IMR-90 (cell line): ENCODE results near the gene GMPR. TPM values are rescaled to one million over a fixed set of nuclear protein-coding genes. Genes with fewer than 3 reads are reported as not detected.

Experiments
- ATAC-seq: fragments of 200-7000 bp; cut with Tn5 transposase; 2 replicates; pipeline ENCODE4 v1.9.1; 2020; ENCODE audit warnings: low read depth, mild to moderate bottlenecking, moderate library complexity
- BruUV-seq: library from RNA; stranded (reverse); fragments of 400-500 nt; replicated peaks from 2 replicates; lab custom pipeline; 2021; lab: Mats Ljungman, UMichigan
- CTCF ChIA-PET: fragments of 300-600 bp; formaldehyde crosslinking; extraction: SDS; loops from one replicate; lab custom pipeline; 2021; ENCODE audit warnings: antibody characterized with exemption; lab: Yijun Ruan, JAX
- POLR2A ChIA-PET: fragments of 300-600 bp; sonication (Branson Sonifier 250); formaldehyde crosslinking; loops from one replicate; lab custom pipeline; 2022; ENCODE audit warnings: antibody characterized with exemption; ENCODE audit not compliant: unreplicated experiment; lab: Charles Lee
- DNase-seq: peaks from one replicate; pipeline ENCODE4 v3.0.0; 2013
- H2AFZ ChIP-seq: replicated peaks from 2 replicates; pipeline ENCODE3; 2013; ENCODE audit warnings: low read length, mild to moderate bottlenecking; ENCODE audit not compliant: poor library complexity
- H2AK5ac ChIP-seq: 2 replicates; pipeline ENCODE4 v1.6.1; 2013; ENCODE audit warnings: low read depth, low read length, inconsistent platforms
- H2AK9ac ChIP-seq: replicated peaks from 2 replicates; pipeline ENCODE3; 2013; ENCODE audit warnings: mild to moderate bottlenecking, low read depth, low read length, moderate library complexity; ENCODE audit not compliant: poor library complexity
- H2BK120ac ChIP-seq: 2 replicates; pipeline ENCODE4 v1.6.1; 2013; ENCODE audit warnings: low read depth, low read length, inconsistent platforms
- H2BK15ac ChIP-seq: 3 replicates; pipeline ENCODE4 v1.6.1; 2013; ENCODE audit warnings: low read depth, low read length, inconsistent platforms
- H2BK20ac ChIP-seq: 2 replicates; pipeline ENCODE4 v1.6.1; 2013; ENCODE audit warnings: low read depth, mild to moderate bottlenecking, inconsistent platforms, low read length, moderate library complexity
- H2BK5ac ChIP-seq: 2 replicates; pipeline ENCODE4 v1.6.1; 2013; ENCODE audit warnings: mild to moderate bottlenecking, low read depth, low read length, inconsistent platforms; ENCODE audit not compliant: poor library complexity, severe bottlenecking
- H3K14ac ChIP-seq: replicated peaks from 2 replicates; pipeline ENCODE4 v1.6.1; 2013; ENCODE audit warnings: low read depth, low read length, inconsistent platforms
- H3K18ac ChIP-seq: 2 replicates; pipeline ENCODE4 v1.6.1; 2013; ENCODE audit warnings: low read depth, low read length, control low read depth
- H3K23ac ChIP-seq: 2 replicates; pipeline ENCODE4 v1.6.1; 2013; ENCODE audit warnings: low read depth, low read length, inconsistent platforms
- H3K27ac ChIP-seq: 2 replicates; pipeline ENCODE4 v1.5.1; 2013; ENCODE audit warnings: mild to moderate bottlenecking, control low read depth, low read length; ENCODE audit not compliant: insufficient read depth
- H3K27me3 ChIP-seq: 2 replicates; pipeline ENCODE4 v1.6.1; 2013; ENCODE audit warnings: low read length; ENCODE audit not compliant: control insufficient read depth, insufficient read depth
- H3K36me3 ChIP-seq: 2 replicates; pipeline ENCODE4 v1.6.1; 2013; ENCODE audit warnings: low read length, mixed read lengths; ENCODE audit not compliant: control insufficient read depth, insufficient read depth
- H3K4ac ChIP-seq: 2 replicates; pipeline ENCODE4 v1.6.1; 2013; ENCODE audit warnings: low read depth, low read length, inconsistent platforms
- H3K4me1 ChIP-seq: 2 replicates; pipeline ENCODE4 v1.6.1; 2013; ENCODE audit warnings: low read length, mixed read lengths; ENCODE audit not compliant: control insufficient read depth, insufficient read depth
- H3K4me2 ChIP-seq: 2 replicates; pipeline ENCODE4 v1.6.1; 2013; ENCODE audit warnings: low read depth, mild to moderate bottlenecking, control low read depth, low read length, moderate library complexity
- H3K4me3 ChIP-seq: 2 replicates; pipeline ENCODE4 v1.5.1; 2013; ENCODE audit warnings: low read depth, mild to moderate bottlenecking, control low read depth, low read length, moderate library complexity; ENCODE audit not compliant: insufficient read depth
- H3K56ac ChIP-seq: 2 replicates; pipeline ENCODE4 v1.6.1; 2013; ENCODE audit warnings: low read length, inconsistent platforms; ENCODE audit not compliant: insufficient read depth; ENCODE audit errors: extremely low read depth
- H3K79me1 ChIP-seq, 2 experiments: 2 replicates each; pipeline ENCODE4 v1.6.1; 2013; ENCODE audit warnings: low read length in 2 of 2, inconsistent platforms in 1 of 2, low read depth in 1 of 2
- H3K9ac ChIP-seq: 2 replicates; pipeline ENCODE4 v1.6.1; 2013; ENCODE audit warnings: low read depth, low read length, control low read depth
- H3K9me1 ChIP-seq: 2 replicates; pipeline ENCODE4 v1.6.1; 2013; ENCODE audit warnings: low read length, inconsistent platforms; ENCODE audit not compliant: insufficient read depth
- H3K9me3 ChIP-seq: 2 replicates; pipeline ENCODE4 v1.6.1; 2013; ENCODE audit warnings: low read length; ENCODE audit not compliant: control insufficient read depth, insufficient read depth
- H4K20me1 ChIP-seq: 2 replicates; pipeline ENCODE4 v1.6.1; 2013; ENCODE audit warnings: low read length, inconsistent platforms; ENCODE audit not compliant: insufficient read depth
- H4K5ac ChIP-seq: 2 replicates; pipeline ENCODE4 v1.6.1; 2013; ENCODE audit warnings: mild to moderate bottlenecking, low read depth, low read length, control low read depth
- H4K8ac ChIP-seq, 2 experiments: 2 replicates each; pipeline ENCODE4 v1.6.1; 2013; ENCODE audit warnings: low read depth in 2 of 2, low read length in 2 of 2, control low read depth in 1 of 2, inconsistent platforms in 1 of 2
- H4K91ac ChIP-seq: 2 replicates; pipeline ENCODE4 v1.6.1; 2013; ENCODE audit warnings: low read depth, low read length, inconsistent platforms; ENCODE audit not compliant: insufficient read depth
- BHLHE40 ChIP-seq: fragments of 150-350 bp; IDR thresholded peaks from 2 replicates; pipeline ENCODE4 v1.6.1; 2016; ENCODE audit warnings: mild to moderate bottlenecking, low read depth, low read length
- CHD1 ChIP-seq: IDR thresholded peaks from 2 replicates; pipeline ENCODE4 v1.6.1; 2012; ENCODE audit warnings: low read depth, low read length, improper control_type of control experiment
- FOS ChIP-seq: fragments of 150-350 bp; IDR thresholded peaks from 2 replicates; pipeline ENCODE4 v1.6.1; 2016; ENCODE audit warnings: low read depth, low read length
- MAFK ChIP-seq: IDR thresholded peaks from 2 replicates; pipeline ENCODE4 v1.6.1; 2012; ENCODE audit warnings: low read depth, low read length, improper control_type of control experiment
- MAZ ChIP-seq: IDR thresholded peaks from 2 replicates; pipeline ENCODE4 v1.6.1; 2012; ENCODE audit warnings: low read depth, mild to moderate bottlenecking, low read length, improper control_type of control experiment, moderate library complexity, borderline replicate concordance
- MXI1 ChIP-seq: IDR thresholded peaks from 2 replicates; pipeline ENCODE4 v1.6.1; 2012; ENCODE audit warnings: low read depth, mild to moderate bottlenecking, low read length, moderate library complexity, borderline replicate concordance
- NFE2L2 ChIP-seq: fragments of 150-350 bp; IDR thresholded peaks from 2 replicates; pipeline ENCODE4 v1.6.1; 2016; ENCODE audit warnings: low read depth, mild to moderate bottlenecking, low read length
- POLR2A ChIP-seq: IDR thresholded peaks from 2 replicates; pipeline ENCODE4 v1.6.1; 2012; ENCODE audit warnings: mild to moderate bottlenecking, low read depth, low read length
- RAD21 ChIP-seq: IDR thresholded peaks from 2 replicates; pipeline ENCODE4 v1.6.1; 2012; ENCODE audit warnings: low read length, improper control_type of control experiment
- RCOR1 ChIP-seq: IDR thresholded peaks from 2 replicates; pipeline ENCODE4 v1.6.1; 2012; ENCODE audit warnings: mild to moderate bottlenecking, low read length, improper control_type of control experiment; ENCODE audit not compliant: insufficient replicate concordance
- SMC3 ChIP-seq: fragments of 150-350 bp; IDR thresholded peaks from 2 replicates; pipeline ENCODE4 v1.6.1; 2016; ENCODE audit warnings: low read depth, mild to moderate bottlenecking, antibody characterized with exemption, low read length, moderate library complexity
- WGBS, 2 experiments: methylation state at CpG; one replicate each; pipeline versions ENCODE4 v1.1.5 to v1.1.7; 2013; ENCODE audit warnings: missing lambda C conversion rate in 2 of 2; ENCODE audit not compliant: insufficient read length in 1 of 2; ENCODE audit errors: extremely low coverage in 2 of 2; 5-methylcytosine and 5-hydroxymethylcytosine counted together
- dilution Hi-C: fragments of 300-500 bp; cut with HindIII; formaldehyde crosslinking; loops from one replicate; pipeline ENCODE4 v1.14.3; 2018; ENCODE audit warnings: low sequenced_read_pairs; ENCODE audit not compliant: unreplicated experiment
- in situ Hi-C: fragments of 300-500 bp; cut with MboI; formaldehyde crosslinking; loops from 3 replicates; pipeline ENCODE4 v1.14.3; 2019; ENCODE audit warnings: low sequenced_read_pairs, inconsistent platforms, mixed read lengths
- intact Hi-C: fragments of 100-400 bp; cut with micrococcal nuclease; formaldehyde crosslinking; loops from 2 replicates; pipeline ENCODE4 v1.10.0; 2022
- polyA plus RNA-seq, 3 experiments: library from polyadenylated mRNA; depleted of rRNA; stranded (reverse); fragments of >200 nt; gene quantifications; 2 replicates each; pipeline ENCODE4 v1.2.3, GENCODE V29; 2012; ENCODE audit warnings: low replicate concordance in 1 of 3
- total RNA-seq: library from RNA; depleted of rRNA; stranded (reverse); fragments of >200 nt; gene quantifications from 2 replicates; pipeline ENCODE4 v1.2.3, GENCODE V29; 2012
- TF ChIP-seq, protein P1 (sequence below): conservative IDR thresholded peaks from 2 replicates; pipeline ENCODE4 v1.5.1; 2012; ENCODE audit warnings: mild to moderate bottlenecking, low read depth, low read length, improper control_type of control experiment
- TF ChIP-seq, protein P2 (sequence below): fragments of 150-350 bp; IDR thresholded peaks from 2 replicates; pipeline ENCODE4 v1.6.1; 2017; ENCODE audit warnings: mild to moderate bottlenecking, antibody characterized with exemption, low read length, low read depth
- TF ChIP-seq, protein P3 (sequence below): fragments of 150-350 bp; IDR thresholded peaks from 2 replicates; pipeline ENCODE4 v1.6.1; 2016; ENCODE audit warnings: low read depth, mild to moderate bottlenecking, low read length, moderate library complexity, borderline replicate concordance

Gene GMPR
- total and polyA plus RNA-seq, 2 of the 4 experiments (the other 2 are of a cell fraction) = 6.3 to 8.6 TPM

DNA sequence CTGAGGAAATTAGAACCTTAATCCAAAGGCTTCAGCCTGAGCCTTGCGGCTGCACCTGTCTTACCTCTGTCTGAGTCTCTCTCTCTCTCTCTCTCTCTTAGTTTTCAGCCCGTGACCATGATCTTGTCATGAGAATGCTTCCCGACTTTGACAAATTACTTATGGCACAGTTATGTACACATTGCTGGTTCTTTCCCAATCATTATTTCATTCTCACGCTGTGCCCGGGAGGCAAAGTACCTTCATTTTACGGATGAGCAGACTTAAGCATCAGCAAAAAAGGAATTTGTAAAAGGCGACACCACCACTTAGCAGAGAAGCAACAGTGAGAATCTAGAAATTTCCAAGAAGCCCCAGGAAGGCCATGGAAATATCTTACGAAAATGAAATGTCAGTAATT is 54.6 kb downstream of the GMPR start:
- CTCF ChIA-PET = no interaction called here
- TF ChIP-seq MXI1 (no peak), BHLHE40 (no peak), CHD1 (no peak), SMC3 (no peak), MAZ (no peak), POLR2A (no peak), RCOR1 (no peak), RAD21 (no peak), MAFK (no peak), FOS (no peak), NFE2L2 (no peak)
- TF ChIP-seq, protein P1, sequence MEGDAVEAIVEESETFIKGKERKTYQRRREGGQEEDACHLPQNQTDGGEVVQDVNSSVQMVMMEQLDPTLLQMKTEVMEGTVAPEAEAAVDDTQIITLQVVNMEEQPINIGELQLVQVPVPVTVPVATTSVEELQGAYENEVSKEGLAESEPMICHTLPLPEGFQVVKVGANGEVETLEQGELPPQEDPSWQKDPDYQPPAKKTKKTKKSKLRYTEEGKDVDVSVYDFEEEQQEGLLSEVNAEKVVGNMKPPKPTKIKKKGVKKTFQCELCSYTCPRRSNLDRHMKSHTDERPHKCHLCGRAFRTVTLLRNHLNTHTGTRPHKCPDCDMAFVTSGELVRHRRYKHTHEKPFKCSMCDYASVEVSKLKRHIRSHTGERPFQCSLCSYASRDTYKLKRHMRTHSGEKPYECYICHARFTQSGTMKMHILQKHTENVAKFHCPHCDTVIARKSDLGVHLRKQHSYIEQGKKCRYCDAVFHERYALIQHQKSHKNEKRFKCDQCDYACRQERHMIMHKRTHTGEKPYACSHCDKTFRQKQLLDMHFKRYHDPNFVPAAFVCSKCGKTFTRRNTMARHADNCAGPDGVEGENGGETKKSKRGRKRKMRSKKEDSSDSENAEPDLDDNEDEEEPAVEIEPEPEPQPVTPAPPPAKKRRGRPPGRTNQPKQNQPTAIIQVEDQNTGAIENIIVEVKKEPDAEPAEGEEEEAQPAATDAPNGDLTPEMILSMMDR = no peak
- TF ChIP-seq, protein P2, sequence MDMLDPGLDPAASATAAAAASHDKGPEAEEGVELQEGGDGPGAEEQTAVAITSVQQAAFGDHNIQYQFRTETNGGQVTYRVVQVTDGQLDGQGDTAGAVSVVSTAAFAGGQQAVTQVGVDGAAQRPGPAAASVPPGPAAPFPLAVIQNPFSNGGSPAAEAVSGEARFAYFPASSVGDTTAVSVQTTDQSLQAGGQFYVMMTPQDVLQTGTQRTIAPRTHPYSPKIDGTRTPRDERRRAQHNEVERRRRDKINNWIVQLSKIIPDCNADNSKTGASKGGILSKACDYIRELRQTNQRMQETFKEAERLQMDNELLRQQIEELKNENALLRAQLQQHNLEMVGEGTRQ = no peak
- TF ChIP-seq, protein P3, sequence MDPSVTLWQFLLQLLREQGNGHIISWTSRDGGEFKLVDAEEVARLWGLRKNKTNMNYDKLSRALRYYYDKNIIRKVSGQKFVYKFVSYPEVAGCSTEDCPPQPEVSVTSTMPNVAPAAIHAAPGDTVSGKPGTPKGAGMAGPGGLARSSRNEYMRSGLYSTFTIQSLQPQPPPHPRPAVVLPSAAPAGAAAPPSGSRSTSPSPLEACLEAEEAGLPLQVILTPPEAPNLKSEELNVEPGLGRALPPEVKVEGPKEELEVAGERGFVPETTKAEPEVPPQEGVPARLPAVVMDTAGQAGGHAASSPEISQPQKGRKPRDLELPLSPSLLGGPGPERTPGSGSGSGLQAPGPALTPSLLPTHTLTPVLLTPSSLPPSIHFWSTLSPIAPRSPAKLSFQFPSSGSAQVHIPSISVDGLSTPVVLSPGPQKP = no peak

More for the DNA sequence above, 54.6 kb downstream of the GMPR start:
- Histone ChIP-seq H3K79me1 (no peaks in the 10 kb centered on the region), H3K9ac (no peak overlapping the region), H2AFZ (no peak overlapping the region), H3K9me3 (no peaks in the 10 kb centered on the region), H3K9me1 (no peaks in the 10 kb centered on the region; the same call in 1 of the 2 replicates), H2AK5ac (no peak overlapping the region), H2BK120ac (no peak overlapping the region), H3K4me2 (no peak overlapping the region), H2BK15ac (no peak overlapping the region), H3K4me1 (no peaks in the 10 kb centered on the region), H4K5ac (no peak overlapping the region), H4K8ac (no peak overlapping the region), H3K27me3 (no peaks in the 10 kb centered on the region), H2BK20ac (no peak overlapping the region), H3K36me3 (0 out of 2 replicates have a peak, but pooled peaks cover under 1% of the 10 kb centered on the region), H3K23ac (no peak overlapping the region), H4K91ac (no peak overlapping the region), H3K18ac (no peak overlapping the region), H2AK9ac (no peak overlapping the region), H3K14ac (no peak overlapping the region), H3K56ac (no peak overlapping the region), H3K27ac (no peak overlapping the region), H3K4ac (no peak overlapping the region), H2BK5ac (no peak overlapping the region), H4K20me1 (no peaks in the 10 kb centered on the region), H3K4me3 (no peak overlapping the region)
- dilution Hi-C loops (no loop called here), intact Hi-C loops (no loop called here), in situ Hi-C loops (no loop called here)
- no peak for DNase-seq
- BruUV-seq = no TSS peak
- ATAC-seq = no peak
- WGBS, 2 experiments = 87% methylated on average over 3 of the region's 8 CpGs; no CpG with 5 or more reads in 1 of the 2 experiments
- POLR2A ChIA-PET = no interaction called here
